HAP-1 (cell line): ENCODE measurements around the gene WLS.

ENCODE experiments used
- DNase-seq, 2 experiments: peaks; one replicate each; pipeline ENCODE4 v3.0.0-alpha.2; 2016 to 2020; ENCODE audit warnings: low spot score in 2 of 2
- H3K27me3 ChIP-seq: fragments of 250-450 bp; sonication (Bioruptor Pico); 2 replicates; pipeline ENCODE4 v1.5.1; 2020; ENCODE audit warnings: low read depth, mild to moderate bottlenecking, moderate library complexity
- H3K36me3 ChIP-seq: fragments of 250-450 bp; sonication (Bioruptor Pico); replicated peaks from 2 replicates; pipeline ENCODE4 v1.5.1; 2020; ENCODE audit warnings: mild to moderate bottlenecking
- H3K4me1 ChIP-seq: fragments of 250-450 bp; sonication (Bioruptor Pico); 2 replicates; pipeline ENCODE4 v1.5.1; 2020; ENCODE audit warnings: mild to moderate bottlenecking
- H3K4me3 ChIP-seq: fragments of 250-450 bp; sonication (Bioruptor Pico); 2 replicates; pipeline ENCODE4 v1.5.1; 2020; ENCODE audit warnings: mild to moderate bottlenecking, moderate library complexity
- H3K9me3 ChIP-seq: fragments of 250-450 bp; sonication (Bioruptor Pico); 2 replicates; pipeline ENCODE4 v1.5.1; 2020; ENCODE audit warnings: mild to moderate bottlenecking, moderate library complexity
- in situ Hi-C: fragments of 300-500 bp; cut with MboI; formaldehyde crosslinking; loops from 3 replicates; pipeline ENCODE4 v1.14.3; 2020; ENCODE audit warnings: low sequenced_read_pairs, inconsistent platforms, mixed read lengths

The WLS gene

DNA sequence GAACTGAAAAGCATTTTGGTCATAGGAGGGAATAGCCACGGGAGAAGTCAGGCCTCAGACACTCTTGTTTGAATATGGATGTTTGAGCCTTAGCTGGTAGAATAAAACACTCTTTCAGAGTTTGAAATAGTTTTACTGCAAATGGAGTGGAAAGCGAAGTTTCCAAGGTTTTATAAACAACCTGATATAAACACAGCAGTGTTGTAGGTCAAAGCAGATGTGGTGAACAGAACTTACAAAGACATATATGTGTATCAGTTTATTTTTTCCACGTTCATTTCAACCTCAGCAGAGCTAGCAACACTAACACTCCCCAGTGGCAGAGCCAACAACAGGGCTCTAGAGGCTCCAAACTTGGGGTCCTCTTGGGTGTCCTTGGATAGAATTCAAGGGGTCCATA is 89.9 kb downstream of the WLS start:
- Histone ChIP-seq H3K36me3 (peaks cover 23% of the 10 kb centered on the region), H3K4me3 (no peak overlapping the region), H3K27me3 (no peaks in the 10 kb centered on the region), H3K4me1 (peaks cover 20% of the 10 kb centered on the region), H3K9me3 (no peaks in the 10 kb centered on the region)
- no peak for DNase-seq
- in situ Hi-C loops: no loop called here

DNA sequence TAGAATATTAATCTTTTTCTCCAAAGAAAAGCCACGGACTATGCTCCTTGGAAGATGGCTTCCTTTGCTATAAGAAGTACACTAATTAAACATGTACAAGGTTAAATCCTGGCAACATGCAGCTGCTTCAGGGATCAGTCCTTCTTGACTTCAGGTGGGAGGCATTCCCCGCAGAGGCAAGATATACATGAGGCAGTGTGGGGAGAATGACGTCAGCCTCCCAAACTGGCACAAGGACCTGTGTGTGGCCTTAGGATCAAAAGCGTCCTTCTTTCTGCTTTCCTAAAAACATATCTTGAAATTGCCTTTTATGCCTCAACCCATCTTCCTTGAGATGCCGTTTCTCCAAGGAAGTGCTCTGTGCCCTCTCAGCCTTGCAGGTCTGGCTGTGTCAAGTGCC is 90.3 kb downstream of the WLS start:
- H3K36me3 ChIP-seq: peaks cover 24% of the 10 kb centered on the region
- peaks cover 20% of the 10 kb centered on the region for H3K4me1 ChIP-seq

DNA sequence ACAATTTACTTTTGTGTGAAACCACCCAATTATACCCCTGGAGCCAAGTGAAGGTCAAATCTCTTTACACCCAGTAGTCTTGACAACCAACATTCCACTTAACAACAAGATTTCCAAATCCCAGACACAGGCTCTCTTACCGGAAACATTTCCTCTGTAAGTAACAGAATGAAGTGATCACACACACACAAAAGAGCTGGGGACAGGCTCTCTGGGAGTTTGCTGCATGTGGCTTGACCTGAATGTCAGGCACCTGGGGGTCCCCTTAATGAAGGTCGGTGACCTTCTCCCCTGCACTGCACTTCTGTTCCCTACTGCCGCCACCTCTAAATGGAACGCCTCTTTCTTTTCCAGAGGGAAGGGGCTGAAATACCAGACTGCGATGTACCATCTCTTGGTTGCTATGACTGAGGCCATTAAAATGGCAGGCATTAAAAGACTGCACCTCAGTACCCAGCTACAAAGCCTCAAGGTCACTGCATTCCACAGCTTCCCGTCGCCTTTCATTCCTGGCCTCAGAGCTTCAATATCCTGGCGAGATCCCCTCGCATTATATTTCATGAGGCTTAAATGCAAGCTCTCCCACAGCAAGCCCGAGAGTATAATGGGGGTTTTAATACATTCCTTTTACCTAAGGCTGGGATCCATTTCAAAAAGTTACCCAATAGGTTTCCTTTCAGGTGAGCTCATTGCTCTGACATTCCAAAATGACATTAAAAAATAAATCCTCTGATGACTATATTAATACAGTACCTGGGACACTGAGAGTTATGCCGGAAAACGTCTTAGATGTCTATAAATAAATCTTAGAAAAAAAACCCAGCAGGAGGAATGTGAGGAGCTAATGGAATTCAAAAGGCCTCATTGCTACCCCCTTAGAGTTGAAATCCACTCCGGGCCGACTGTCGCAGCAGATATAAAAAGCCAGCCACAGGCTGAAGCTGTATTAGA is 91.0 kb downstream of the WLS start:
- Histone ChIP-seq H3K36me3 (peaks cover 31% of the 10 kb centered on the region), H3K9me3 (no peaks in the 10 kb centered on the region), H3K4me3 (no peak overlapping the region), H3K4me1 (peaks cover 20% of the 10 kb centered on the region), H3K27me3 (no peaks in the 10 kb centered on the region)
- DNase-seq: peak; percentile 73 to 80
- in situ Hi-C loops: no loop called here

More for the DNA sequence above, 90.3 kb downstream of the WLS start:
- DNase-seq: no peak
- H3K9me3 ChIP-seq: no peaks in the 10 kb centered on the region
- in situ Hi-C loops: no loop called here
- H3K4me3 ChIP-seq: no peak overlapping the region
- H3K27me3 ChIP-seq: no peaks in the 10 kb centered on the region

DNA sequence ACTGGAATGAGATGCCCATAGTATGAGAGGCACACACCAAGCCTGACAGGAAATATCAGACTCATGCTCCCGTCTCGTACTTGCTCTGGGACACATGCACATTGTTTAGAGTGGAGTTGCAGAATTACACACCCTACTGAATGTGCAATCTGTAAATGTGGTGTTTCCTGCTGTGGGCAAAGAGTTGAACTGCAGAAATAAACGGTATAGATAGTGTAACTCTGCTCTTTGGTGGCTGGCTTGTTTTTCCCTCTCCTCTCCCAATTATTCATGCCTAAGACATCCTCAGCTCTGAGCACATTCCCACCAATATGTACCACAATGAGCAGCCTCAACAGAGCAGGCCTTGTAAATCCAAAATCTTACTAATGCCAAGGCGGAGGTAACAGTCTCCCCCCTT is 91.8 kb downstream of the WLS start:
- no peak overlapping the region for H3K4me3 ChIP-seq
- H3K36me3 ChIP-seq: peaks cover 31% of the 10 kb centered on the region
- peaks cover 20% of the 10 kb centered on the region for H3K4me1 ChIP-seq
- H3K9me3 ChIP-seq: no peaks in the 10 kb centered on the region
- in situ Hi-C loops: no loop called here
- DNase-seq: no peak
- H3K27me3 ChIP-seq: no peaks in the 10 kb centered on the region

DNA sequence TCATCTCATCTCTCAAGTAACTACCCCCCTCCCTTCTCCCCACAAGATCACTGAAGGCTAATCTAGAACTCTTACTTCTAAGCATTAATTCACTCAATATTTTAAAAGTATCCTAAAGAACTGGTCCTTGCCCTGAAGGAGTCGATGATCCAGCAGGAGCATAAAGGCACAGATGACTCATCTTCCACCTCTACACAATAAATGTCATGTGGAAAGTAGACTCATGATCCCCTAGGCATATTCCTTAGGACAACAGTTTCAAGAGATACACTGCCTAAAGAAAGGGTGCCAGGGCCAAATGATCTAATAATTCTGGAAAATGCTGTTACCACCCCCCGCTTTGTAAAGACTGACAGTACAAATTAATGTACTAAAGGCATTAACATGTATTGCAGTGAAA is 96.1 kb downstream of the WLS start:
- Histone ChIP-seq H3K4me1 (peaks cover 9% of the 10 kb centered on the region), H3K9me3 (no peaks in the 10 kb centered on the region), H3K27me3 (no peaks in the 10 kb centered on the region), H3K4me3 (no peak overlapping the region), H3K36me3 (peaks cover 22% of the 10 kb centered on the region)
- DNase-seq: no peak
- in situ Hi-C loops: no loop called here

DNA sequence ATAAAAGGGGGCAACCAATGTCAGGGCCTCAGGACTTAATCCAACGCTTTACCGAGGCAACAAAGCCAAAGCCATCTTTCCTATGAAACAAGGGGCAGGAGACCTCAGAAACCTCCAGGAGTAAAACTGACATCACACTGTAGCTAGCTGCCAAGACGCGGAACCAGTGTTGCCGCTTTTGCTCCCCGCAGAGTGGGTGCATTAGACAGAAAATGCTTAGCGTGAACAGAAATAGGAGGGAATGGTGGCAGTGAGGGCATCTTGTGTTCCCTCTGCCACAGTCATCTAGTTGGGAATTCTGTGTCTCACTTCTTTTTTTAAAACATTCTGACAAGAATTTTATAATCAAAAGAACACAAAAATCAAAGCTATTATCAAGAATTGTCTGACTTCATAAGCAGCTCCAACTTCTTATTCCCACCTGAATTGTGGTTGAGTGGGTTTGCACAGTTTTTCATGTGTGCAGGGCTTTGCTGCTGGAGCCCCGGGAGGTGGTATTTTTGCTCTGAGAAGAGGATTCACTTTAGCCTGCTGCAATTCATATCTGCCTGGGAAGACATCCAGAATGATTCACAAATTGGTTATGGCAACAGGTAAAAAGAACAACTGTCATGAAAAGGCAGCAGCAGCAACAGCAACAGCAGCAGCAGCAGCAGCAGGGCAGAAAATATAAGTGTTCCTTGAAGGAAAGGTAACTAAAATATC is 99.7 kb downstream of the WLS start:
- no peak for DNase-seq
- H3K9me3 ChIP-seq: no peaks in the 10 kb centered on the region
- H3K36me3 ChIP-seq: peaks cover 21% of the 10 kb centered on the region
- H3K4me3 ChIP-seq: no peak overlapping the region
- in situ Hi-C loops: no loop called here
- no peaks in the 10 kb centered on the region for H3K27me3 ChIP-seq
- peaks cover 8% of the 10 kb centered on the region for H3K4me1 ChIP-seq

DNA sequence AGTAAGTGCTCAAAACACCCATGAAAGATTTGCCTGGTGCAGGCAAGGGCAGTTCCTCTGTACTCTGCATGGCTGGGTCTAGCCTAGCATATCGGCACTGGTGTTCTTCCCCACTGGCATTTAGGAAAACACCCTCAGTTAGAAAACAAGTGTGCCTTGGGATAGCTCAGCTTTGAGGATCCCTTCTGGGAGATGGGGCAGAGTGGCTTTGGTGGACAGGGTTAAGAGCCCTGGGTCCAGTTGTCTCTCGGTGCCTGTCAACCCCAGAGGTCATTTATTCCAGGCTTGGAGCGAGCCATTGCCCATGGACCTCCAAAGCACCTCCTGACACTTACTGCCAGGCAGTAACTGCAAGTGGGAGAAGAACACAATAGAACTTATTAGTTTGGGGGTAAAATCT is 101.1 kb downstream of the WLS start:
- peaks cover 8% of the 10 kb centered on the region for H3K4me1 ChIP-seq
- DNase-seq: no peak
- peaks cover 10% of the 10 kb centered on the region for H3K36me3 ChIP-seq
- no peak overlapping the region for H3K4me3 ChIP-seq
- H3K27me3 ChIP-seq: no peaks in the 10 kb centered on the region
- in situ Hi-C loops: no loop called here
- no peaks in the 10 kb centered on the region for H3K9me3 ChIP-seq

DNA sequence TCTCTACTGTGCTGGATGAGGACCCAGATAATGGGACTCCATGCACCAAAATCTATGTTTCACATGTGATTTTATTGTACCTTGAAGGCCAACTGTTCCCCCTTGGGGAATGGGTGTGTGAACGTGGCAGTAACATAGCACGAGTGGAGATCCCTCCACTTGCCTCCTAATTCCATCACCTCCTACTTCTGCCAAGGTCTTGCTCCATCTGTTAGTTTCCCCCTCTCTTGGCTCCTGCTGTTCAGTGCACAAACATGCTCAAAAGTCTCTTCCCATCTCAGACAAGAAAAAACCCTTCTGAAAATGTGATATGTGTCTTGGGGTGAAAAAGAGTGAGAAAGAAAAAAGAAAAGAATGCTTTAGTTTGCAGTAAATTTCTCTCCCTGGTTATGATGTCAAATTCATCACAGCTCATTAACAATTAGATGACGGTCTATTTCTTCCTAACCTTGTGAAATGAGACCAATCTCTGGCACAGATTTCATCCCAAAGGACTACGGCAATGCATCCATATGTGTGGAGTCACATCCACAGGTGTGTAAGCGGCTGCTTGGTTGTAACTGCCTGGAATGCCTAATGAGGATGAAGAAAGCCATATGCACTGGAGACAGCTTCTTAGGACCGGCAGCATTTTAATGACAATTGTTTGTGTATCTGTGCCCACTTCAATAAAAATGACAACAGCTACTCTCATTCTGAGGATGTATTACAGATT is 102.6 kb downstream of the WLS start:
- in situ Hi-C loops: no loop called here
- H3K4me1 ChIP-seq: peaks cover 8% of the 10 kb centered on the region
- DNase-seq: no peak
- H3K36me3 ChIP-seq: peaks cover 10% of the 10 kb centered on the region
- no peak overlapping the region for H3K4me3 ChIP-seq
- H3K9me3 ChIP-seq: no peaks in the 10 kb centered on the region
- no peaks in the 10 kb centered on the region for H3K27me3 ChIP-seq

DNA sequence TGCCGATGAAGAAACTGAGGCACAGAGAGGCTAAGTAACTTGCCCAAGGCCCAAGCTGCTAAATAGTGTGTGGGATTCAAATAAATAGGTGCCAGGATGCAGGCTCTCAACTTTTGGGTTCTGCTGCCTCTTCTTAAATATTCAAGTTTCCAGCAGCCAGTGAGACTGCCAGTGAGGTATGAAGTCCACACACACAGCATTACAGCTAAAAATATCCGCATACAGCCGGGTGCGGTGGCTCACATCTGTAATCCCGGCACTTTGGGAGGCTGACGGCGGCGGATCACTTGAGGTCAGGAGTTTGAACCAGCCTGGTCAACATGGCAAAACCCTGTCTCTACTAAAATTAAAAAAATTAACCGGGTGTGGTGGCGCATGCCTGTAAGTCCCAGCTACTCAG is 103.5 kb downstream of the WLS start:
- Histone ChIP-seq H3K27me3 (no peaks in the 10 kb centered on the region), H3K4me1 (peaks cover 8% of the 10 kb centered on the region), H3K36me3 (peaks cover 10% of the 10 kb centered on the region), H3K4me3 (no peak overlapping the region), H3K9me3 (no peaks in the 10 kb centered on the region)
- DNase-seq: no peak
- in situ Hi-C loops: no loop called here

DNA sequence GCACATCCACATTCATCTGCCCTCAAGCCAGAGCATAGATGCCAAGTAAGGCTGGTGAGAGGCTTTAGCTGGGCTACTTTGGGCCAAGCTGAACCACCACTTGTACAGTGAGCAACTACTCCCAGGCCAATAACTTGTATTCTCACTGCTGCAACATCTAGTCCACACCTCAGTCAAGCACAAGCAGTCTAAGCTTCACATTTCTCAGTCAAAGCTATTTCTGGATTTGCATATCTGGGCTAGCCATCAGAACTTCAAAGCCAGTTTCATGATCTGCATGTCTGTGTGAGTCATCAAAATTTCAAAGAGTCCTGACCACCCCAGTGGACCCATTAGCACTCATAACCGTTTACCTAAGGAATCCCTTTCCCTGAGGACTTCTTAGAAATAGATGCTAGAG is 104.2 kb downstream of the WLS start:
- peak; percentile 29 to 46 for DNase-seq
- in situ Hi-C loops: no loop called here
- H3K36me3 ChIP-seq: peaks cover 10% of the 10 kb centered on the region

DNA sequence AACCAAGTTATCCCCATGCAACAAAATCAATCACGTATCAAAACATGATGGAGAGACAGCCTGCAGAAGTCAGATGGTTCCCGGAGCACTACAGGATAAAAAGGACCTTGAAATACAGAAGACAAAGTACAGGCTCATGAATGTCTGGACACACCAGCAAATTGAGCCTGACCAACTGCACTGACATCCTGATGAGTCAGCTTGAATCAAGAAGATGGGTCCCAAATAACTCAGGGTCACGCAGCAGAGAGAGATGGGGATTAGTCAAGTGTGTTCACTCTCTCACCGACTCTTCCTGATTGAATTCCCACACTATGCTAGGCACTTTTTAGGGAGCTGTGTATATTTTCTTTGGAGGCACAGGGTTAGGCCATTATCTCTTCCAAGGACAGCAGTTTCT is 110.8 kb downstream of the WLS start:
- Histone ChIP-seq H3K4me3 (no peak overlapping the region), H3K4me1 (no peaks in the 10 kb centered on the region), H3K36me3 (peaks cover 7% of the 10 kb centered on the region), H3K9me3 (no peaks in the 10 kb centered on the region), H3K27me3 (no peaks in the 10 kb centered on the region)
- in situ Hi-C loops: loop anchor here (5.0 kb wide), 1 partner anchor 221 kb away; no protein-coding TSS in a partner anchor
- no peak for DNase-seq

More for the DNA sequence above, 104.2 kb downstream of the WLS start:
- Histone ChIP-seq H3K27me3 (no peaks in the 10 kb centered on the region), H3K9me3 (no peaks in the 10 kb centered on the region), H3K4me1 (peaks cover 8% of the 10 kb centered on the region), H3K4me3 (no peak overlapping the region)

DNA sequence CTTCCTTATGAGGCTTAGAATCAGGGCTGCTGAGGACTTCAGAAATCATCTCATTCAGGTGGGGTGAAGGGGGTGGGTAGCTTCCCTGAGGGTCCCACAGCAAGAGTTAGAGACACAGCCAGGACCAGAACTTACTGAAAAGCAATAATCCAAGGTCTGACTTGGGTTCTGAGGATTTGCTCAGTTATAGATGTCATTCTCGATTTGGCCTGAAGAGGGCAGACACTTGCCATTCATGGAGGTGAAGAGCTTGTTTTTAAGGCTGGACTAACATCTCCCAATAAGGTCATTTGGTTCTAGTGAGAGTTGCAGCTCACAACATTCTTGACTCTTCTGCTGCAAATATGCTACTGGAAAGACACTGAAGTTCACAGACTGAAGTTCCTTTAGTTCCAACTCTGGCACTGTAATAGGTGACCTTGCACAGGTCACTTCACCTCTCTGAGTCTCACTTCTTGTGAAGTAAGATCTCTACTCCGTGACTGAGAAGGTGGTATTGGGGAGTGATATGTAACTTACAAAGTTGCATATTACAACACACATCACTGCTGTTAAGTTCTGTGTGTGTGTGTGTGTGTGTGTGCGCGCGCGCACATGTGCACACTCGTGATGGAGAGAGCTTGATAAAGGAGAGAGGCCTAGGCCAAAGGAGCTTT is 112.1 kb downstream of the WLS start:
- Histone ChIP-seq H3K36me3 (no peaks in the 10 kb centered on the region; the same call in none of the 2 replicates), H3K4me3 (no peak overlapping the region), H3K4me1 (no peaks in the 10 kb centered on the region), H3K9me3 (no peaks in the 10 kb centered on the region), H3K27me3 (no peaks in the 10 kb centered on the region)
- peak; percentile 68 to 70 for DNase-seq
- in situ Hi-C loops: loop anchor here (5.0 kb wide), 1 partner anchor 222 kb away; no protein-coding TSS in a partner anchor

DNA sequence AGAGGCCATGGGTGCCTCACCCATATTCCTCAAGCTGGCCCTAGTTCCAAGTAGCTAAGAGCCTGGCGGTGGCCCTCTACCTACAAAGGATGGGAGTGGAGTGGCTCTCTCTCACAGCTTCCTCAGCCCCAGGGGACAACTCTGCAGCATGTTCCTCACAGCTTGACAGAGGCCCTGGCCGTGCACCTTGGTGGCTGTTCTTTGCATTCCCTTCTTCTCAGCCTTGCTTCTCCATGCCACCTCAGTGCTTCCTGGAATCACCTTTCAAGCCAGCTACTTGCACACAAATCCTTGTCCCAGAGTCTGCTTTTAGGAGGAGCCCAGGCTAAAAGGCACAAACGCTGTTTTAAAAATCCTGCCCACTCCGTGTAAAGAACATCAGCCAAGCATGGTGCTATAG is 112.9 kb downstream of the WLS start:
- in situ Hi-C loops: loop anchor here (10.0 kb wide), 2 partner anchors 325 to 355 kb away; partner anchors contain the start of gene RPE65
- Histone ChIP-seq H3K4me1 (no peaks in the 10 kb centered on the region), H3K36me3 (no peaks in the 10 kb centered on the region; the same call in none of the 2 replicates), H3K27me3 (no peaks in the 10 kb centered on the region), H3K4me3 (no peak overlapping the region), H3K9me3 (no peaks in the 10 kb centered on the region)
- DNase-seq: no peak
